DND-41 (cell line): ENCODE measurements around the gene EPB41L3.

Source experiments
- CTCF ChIP-seq: IDR thresholded peaks from 2 replicates; pipeline ENCODE4 v1.5.1; 2012; ENCODE audit warnings: borderline replicate concordance, low read length, moderate library complexity, mild to moderate bottlenecking; ENCODE audit not compliant: poor library complexity, severe bottlenecking; ENCODE audit errors: extremely low read depth
- EZH2 ChIP-seq: IDR thresholded peaks from 3 replicates; pipeline ENCODE4 v1.6.1; 2012; ENCODE audit warnings: borderline replicate concordance, low read depth, mild to moderate bottlenecking, moderate library complexity, low read length, inconsistent platforms; ENCODE audit not compliant: severe bottlenecking

- TF ChIP-seq CTCF (no peak), EZH2 (no peak)
These were observed 27.0 kb downstream of the EPB41L3 start for GRCh38 chr18:5516841-5517240.
